ENCODE data around the gene RBM22.

- TF ChIP-seq CTCF (IDR thresholded peaks at IDR 0.05) (no peak), POLR2A (IDR thresholded peaks at IDR 0.05) (no peak)
Measured at GRCh38 chr5:150661821-150662596, 38.9 kb downstream of the RBM22 start.

All from vagina (tissue), 2 donors.